IMR-90 (cell line): ENCODE results near the gene KRABD2.

Source experiments
- CHD1 ChIP-seq: IDR thresholded peaks from 2 replicates; pipeline ENCODE4 v1.6.1; 2012; ENCODE audit warnings: low read depth, low read length, improper control_type of control experiment
- CTCF ChIP-seq: conservative IDR thresholded peaks from 2 replicates; pipeline ENCODE4 v1.5.1; 2012; ENCODE audit warnings: mild to moderate bottlenecking, low read depth, low read length, improper control_type of control experiment
- MAFK ChIP-seq: IDR thresholded peaks from 2 replicates; pipeline ENCODE4 v1.6.1; 2012; ENCODE audit warnings: low read depth, low read length, improper control_type of control experiment
- MXI1 ChIP-seq: IDR thresholded peaks from 2 replicates; pipeline ENCODE4 v1.6.1; 2012; ENCODE audit warnings: low read depth, mild to moderate bottlenecking, low read length, moderate library complexity, borderline replicate concordance
- POLR2A ChIP-seq: IDR thresholded peaks from 2 replicates; pipeline ENCODE4 v1.6.1; 2012; ENCODE audit warnings: mild to moderate bottlenecking, low read depth, low read length
- RAD21 ChIP-seq: IDR thresholded peaks from 2 replicates; pipeline ENCODE4 v1.6.1; 2012; ENCODE audit warnings: low read length, improper control_type of control experiment
- RFX5 ChIP-seq: IDR thresholded peaks from 2 replicates; pipeline ENCODE4 v1.8.0; 2012; ENCODE audit warnings: low read depth, mild to moderate bottlenecking, low read length, moderate library complexity
- SMC3 ChIP-seq: fragments of 150-350 bp; IDR thresholded peaks from 2 replicates; pipeline ENCODE4 v1.6.1; 2016; ENCODE audit warnings: low read depth, mild to moderate bottlenecking, antibody characterized with exemption, low read length, moderate library complexity

- TF ChIP-seq CTCF (no peak), POLR2A (no peak), MAFK (no peak), CHD1 (no peak), RAD21 (no peak), SMC3 (no peak), RFX5 (no peak), MXI1 (no peak)
Measured at GRCh38 chr17:8375738-8376259, 705 bp downstream of the KRABD2 start.
